ENCODE results near the gene MKNK1.

Gene MKNK1

DNA sequence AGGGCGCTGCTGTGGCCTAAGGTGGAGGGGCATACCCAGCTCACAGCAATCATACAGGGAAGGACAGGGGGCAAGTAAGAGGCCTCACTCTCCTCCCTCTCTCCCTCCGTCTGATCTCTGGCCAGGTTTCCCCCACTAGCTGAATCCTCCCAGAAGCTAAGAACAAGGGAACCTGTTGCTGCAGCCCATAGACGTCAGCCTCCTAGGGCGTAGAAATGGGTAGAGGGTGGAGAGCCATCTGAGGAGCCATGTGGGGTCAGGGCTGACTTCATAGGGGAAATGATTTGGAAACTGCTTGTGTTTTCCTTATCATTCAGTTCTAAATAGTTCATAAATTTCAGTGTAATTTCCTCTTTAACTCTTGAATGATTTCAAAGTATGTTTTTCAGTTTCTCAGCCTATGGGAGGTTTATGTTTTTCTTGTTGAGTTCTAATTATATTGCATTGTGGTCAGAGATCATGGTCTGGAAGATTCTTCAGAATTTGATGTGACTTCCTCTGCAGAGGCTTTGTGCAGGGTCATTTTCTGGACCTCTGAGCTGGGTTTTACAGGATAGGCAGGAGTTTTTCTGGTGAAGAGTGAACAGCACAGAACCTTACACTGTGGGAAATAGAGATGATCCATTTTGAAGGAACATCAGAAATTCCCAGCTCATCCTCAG lies 14.8 kb upstream of the MKNK1 start:
- DNase-seq (ENCODE audit: low read depth, low spot score): no peak

DNA sequence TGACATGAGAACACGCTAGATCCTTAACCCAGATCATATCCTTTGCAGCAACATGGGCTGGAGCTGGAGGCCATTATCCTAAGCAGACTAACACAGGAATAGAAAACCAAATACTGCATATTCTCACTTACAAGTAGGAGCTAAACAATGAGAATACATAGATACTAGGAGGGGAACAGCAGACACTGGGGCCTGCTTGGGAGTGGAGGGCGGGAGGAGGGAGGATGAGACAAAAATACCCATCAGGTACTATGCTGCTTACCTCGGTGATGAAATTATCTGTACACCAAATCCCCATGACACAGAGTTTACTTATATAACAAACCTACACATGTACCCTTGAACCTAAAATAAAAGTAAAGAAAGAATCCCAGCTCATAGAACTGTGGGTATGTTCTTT lies 13.8 kb upstream of the MKNK1 start:
- DNase-seq (ENCODE audit: low read depth, low spot score): no peak

DNA sequence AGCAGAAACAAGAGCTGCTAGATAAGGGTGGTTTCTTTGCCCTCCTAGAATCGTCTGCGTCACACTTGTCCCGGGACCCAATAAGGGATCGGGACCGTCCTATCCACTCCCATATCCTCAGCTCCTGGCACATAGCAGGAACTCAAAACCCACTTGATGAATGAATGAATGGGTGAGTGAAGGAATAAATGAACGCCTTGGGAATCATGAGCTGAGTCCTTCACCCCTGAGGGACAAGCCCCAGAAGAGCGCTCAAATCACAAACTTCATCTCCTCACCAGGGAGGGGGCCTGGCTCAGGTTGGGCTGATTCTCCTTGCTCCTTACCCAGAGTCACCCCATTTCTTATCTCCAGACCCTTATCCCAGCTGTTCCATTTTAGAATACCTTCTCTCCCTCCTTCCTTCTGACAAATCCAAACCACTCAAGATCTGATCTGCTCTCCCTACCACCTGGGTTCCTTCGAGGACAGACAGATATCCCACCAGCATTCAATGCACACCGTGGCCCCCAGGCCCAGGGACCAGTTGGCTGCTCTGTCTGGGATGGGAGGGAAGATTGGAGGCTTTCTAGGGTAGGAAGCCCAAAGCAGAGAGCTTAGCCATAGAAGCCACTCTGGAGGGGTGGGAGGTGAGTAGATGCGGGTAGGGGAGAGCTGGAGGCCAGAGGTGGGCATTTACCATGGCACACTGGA lies 13.2 kb upstream of the MKNK1 start:
- DNase-seq (ENCODE audit: low read depth, low spot score): no peak

DNA sequence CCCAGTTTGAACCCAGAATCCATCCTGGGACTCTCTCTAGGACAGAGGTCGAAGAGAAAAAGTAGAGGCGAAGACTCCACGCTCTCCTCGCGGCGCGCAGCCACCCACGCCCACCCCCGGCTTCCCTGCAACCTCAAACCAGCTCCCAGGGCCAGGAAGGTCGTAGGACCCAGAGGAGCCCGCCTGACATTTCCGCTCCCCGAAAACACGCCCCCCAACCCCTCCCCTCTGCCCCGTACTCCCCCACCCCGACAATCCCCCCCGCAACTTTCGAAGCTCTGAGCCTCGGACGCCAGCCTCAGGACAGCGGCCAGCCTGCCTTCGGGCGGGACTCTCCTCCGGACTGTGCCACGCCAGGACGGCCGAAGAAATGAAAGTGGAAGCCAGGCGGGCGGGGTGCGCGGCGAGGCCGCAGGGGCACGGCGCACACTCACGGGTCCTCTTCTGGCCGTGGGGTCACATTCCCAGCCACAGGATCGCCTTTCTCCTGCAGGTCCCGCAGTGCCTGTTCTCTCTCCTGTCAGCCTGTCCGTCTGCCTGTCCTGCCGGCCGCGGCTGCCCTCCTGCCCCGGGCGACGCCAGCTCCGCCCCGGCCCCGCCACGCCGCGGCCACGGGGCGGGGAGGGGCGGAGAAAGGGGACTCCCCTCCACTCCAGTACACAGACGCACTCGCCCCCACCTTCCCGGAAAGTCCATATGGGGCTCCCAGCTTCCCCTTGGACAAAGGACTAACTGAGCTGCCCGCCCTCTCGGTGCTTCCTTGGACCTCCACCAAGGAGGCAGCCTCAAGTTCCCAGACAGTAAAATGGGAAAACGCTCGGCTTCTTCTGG lies 12.4 kb upstream of the MKNK1 start, which contains the start of gene MOB3C:
MOB3C (minus strand) TSS at position 535 of the 831 bp plus-strand sequence. CDS start 3,490 bp downstream, outside the sequence.
- DNase-seq (ENCODE audit: low read depth, low spot score): peak; percentile 84

DNA sequence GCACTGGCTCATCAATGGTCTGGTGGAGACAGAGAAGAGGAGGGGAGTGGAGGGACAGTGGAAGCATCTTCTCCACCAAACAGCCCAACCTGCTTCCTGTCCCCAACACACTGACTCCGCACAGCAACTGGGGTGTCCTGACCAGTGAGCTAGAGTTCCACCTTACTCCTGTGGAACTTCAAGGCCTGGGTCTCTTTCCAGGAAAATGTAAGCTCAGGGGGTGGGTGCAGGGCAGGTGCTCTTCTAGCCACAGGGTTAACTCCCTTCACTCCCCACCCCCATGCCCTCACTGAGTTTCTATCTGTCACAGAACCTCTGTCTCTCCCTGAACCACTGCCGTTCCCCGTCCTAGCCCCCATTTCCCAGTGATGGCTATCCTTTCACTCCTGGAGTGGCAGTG lies 11.7 kb upstream of the MKNK1 start:
- DNase-seq (ENCODE audit: low read depth, low spot score): no peak

DNA sequence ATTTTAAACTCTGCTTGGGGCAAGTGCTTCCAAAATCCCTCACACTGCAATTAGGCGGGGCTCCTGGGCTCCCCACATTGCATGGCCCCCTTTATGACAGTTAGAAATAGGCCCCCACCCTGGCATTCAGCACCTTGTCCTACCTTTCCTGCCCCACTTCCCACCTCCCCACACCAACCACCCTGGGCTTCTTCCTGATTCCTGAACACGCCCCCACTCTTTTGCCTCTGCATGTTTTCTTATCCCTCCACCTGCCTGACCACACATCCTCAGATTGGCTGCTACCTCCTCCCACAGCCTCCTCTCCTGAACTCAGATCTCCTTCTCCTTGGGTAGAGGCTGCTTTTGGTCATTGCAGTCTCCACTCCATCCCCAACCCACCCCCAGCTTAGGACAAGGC lies 11.0 kb upstream of the MKNK1 start:
- no peak for DNase-seq (ENCODE audit: low read depth, low spot score)

DNA sequence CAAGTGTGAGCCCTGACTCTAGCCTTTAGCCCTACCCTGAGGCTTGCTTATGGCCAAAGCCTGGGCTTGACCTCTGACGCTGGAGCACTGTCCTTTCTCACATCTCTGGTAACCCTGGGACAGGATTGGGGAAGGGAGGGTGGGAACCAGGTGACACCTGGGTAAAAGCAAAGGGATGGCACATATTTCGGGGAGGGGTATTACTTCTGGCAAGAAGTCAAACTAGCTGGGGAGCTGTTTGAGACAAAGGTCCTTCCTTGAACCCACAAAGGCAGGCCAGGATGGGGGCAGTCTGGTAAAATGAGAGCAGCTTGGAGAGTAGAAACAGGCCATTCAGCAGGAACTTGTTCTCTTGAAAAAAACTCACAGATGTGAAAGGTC lies 10.5 kb upstream of the MKNK1 start:
- no peak for DNase-seq (ENCODE audit: low read depth, low spot score)

DNA sequence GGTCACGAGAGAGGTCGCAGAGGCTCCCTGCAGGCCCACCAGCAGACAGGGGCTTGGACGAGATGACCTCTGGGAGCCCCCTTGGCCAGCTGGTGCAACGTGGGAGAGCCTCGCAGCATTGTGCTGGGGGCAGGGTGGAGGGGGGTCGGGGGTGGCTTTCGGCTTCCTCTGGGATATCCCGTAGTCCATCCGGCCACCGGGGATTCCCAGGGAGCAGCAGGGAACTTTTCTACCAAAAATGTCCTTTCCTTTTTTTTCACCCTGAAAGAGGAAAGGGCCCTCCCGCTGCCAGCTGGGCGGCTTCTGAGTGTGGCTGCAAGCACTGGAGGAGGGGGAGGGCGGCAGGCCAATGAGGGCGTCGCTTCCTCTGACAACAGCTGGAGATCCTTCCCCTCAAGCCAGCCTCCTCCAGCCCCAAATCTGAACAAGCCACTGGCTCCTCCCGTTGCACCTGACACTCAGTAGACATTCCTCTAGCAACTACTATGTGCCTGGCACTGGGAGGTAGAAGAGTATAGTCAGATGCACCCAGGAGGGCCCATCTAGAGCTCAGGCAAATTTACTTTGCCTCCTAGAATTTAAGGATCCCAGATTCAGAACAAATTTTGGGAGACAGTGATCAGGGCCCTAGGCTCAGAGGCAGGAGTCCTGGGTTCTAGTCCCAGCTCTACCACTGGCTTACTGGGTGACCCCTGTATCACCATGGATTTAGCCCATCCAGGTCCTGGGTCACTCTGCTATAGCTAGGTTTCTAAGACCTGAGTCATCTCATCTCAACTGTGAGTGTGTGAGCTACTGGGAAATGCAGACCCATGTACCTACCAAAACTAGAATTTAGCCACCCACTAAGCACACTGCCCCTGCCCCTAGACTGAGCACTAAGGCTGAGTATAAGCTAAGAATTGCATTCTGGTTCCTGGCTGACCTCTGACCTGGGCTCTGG lies 9.9 kb upstream of the MKNK1 start:
- peak; percentile 65 for DNase-seq (ENCODE audit: low read depth, low spot score)

DNA sequence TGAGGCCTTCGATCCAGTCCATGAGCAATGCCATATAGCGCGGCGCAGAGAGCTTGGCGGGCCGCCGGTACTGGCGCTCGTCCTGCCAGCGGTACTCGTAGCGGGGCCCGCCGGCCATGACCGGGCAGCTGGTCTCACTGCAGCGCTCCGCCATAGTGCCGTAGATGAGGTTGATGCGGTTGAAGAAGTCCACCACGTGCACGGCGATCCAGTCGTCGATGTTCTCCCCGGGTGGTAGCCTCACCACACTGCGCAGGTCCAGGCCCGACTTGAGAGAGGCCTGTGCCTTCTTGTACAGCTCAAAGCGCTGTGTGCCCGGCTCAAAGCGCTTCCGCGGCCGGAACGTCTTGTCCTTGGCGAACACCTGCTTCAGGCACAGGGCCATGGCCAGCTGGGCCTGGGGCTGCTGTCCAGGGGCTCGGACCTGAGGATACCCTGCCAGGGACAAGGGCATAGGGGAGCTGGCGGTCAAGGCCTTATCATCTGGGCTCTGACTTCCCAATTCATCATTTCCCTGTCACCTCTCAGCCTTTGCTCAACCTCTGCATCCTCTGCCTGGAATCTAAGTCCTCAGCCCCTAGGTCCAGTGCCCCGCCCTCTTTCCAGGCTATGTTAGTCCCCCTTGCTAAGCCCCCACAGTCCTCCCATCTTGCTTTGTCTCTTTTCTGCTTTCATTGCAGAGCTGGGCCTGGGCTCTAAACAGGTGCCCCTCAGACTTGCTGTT lies 9.0 kb upstream of the MKNK1 start:
- no peak for DNase-seq (ENCODE audit: low read depth, low spot score)

DNA sequence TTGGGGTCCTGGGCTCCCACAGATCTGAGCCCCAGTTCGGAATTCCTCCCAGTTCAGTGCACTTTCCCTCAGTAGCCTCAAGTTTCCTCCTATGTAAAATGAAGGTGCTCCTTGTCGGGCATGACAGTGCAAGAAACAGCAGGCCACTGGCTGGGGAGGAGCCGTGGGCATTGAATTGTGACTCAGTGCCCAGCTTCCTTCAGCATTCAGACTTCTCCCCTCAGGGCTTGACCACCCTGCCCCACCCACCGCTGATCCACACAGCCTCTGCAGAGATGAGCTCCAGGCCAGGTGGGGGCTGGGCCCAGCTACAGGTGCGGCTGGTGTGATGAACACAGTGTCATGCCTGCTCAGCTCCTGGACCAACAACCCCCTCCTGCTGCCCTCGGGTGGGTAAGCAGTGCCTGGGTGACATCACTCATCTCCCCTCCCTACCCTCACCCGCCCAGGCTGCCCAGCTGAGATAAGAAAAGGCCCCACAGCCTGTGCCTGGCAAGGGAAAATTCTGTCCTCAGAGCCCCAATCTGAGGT lies 7.7 kb upstream of the MKNK1 start:
- peak; percentile 53 for DNase-seq (ENCODE audit: low read depth, low spot score)

DNA sequence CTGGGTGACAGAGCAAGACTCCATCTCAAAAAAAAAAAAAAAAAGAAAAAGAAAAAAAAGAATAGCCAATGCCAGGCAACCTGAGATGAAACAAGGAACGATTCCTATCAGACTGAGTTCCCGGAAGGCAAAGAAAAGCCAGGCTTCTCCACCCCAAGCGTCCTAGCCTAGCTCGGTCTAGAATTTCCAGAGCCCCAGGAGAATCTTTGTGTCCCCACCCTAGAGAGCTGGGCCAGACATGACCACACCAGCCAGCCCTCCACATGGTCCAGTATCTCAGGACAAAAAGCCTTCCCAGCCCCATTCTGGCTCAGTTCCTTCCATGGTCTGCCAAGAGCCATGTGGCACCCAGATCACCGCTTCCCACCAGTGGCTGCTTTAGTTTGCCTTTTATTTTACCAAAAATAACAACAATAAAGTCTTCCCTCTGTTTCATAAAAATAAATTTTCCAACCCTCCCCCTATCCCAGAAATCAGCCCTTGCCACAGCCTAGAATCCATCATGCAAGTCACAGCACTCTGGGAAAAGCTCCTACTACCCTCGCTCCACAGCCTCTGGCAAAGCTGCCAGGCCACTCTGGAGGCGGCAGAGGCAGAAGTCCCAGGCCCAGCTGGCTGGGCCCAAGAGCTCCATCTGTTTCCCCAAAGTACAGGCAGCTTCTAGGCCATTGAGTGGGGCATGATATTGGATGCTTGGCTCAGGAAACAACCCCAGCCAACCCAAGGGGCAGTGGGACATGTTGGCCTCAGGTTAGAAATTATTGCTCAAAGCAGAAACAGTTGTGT lies 3.5 kb upstream of the MKNK1 start:
- no peak for DNase-seq (ENCODE audit: low read depth, low spot score)

DNA sequence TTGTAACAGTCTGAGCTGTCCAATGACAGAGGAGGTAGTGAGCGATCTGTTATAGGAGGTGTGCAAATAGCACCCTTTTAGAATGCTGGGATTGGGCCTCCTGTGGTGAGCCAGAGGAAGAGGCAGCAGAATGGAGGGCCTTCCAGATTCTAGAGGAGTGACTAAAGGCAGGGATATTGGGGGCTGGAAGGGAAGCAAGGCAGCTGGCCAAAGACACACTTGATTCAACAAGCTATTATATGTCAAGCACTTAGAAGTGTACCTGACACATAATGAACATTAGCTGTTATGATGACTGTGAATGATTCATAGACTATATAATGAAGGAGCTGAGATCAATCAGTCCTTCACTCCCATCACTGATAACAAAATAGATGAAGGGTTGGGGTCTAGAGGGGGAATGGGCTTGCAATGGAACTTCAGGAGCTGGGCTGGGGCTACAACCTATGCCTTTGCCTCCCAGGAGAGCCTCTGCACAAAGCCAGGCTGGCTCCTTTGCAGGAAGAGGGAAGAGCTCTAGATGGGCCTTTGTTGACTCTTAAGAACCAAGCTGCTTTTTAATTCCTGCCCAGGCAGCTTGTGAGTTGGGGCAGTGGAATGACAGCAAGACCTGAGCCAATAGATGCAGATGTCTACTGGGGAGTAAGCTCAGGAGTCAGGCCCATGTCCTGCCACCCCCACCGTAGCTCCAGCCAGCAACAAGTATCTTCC lies 2.3 kb upstream of the MKNK1 start:
- DNase-seq (ENCODE audit: low read depth, low spot score): no peak

DNA sequence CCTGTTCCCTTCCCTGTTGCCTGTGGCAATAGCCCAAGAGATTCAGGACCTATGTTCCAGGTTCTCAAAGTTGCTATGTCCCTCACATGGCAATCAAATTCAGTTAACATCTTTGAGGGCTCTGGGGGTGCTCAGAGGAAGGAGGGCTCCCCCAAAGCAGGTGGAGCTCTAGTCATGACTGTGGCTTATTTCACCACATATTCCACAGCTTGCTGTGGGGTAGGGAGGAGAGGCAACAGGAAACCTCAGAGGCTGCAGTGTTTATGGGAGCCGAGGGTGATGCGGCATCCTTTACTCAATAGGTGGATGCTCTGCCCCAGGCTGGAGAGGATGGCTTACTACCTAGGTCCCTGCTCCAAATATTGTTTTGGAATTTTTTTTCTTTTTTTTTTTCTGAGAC lies 1.2 kb upstream of the MKNK1 start:
- DNase-seq (ENCODE audit: low read depth, low spot score): no peak

DNA sequence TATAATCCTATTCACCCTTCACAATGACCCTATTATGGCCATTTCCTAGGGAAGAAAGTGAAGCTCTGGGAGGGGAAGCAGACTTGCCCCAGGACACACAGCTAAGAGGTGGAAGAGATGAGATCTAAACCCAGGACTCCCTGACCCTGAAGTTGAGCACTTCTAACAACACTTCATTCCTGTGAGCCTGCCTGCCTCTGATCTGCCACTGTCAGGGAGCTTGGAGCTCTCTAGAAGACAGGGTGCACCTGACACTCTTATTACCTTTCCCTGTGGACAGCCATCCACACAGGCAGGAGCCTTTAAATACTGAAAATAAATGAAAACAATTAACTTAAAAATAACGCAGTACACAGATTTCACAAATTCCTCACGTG lies 599 bp downstream of the MKNK1 start:
- DNase-seq (ENCODE audit: low read depth, low spot score): no peak

DNA sequence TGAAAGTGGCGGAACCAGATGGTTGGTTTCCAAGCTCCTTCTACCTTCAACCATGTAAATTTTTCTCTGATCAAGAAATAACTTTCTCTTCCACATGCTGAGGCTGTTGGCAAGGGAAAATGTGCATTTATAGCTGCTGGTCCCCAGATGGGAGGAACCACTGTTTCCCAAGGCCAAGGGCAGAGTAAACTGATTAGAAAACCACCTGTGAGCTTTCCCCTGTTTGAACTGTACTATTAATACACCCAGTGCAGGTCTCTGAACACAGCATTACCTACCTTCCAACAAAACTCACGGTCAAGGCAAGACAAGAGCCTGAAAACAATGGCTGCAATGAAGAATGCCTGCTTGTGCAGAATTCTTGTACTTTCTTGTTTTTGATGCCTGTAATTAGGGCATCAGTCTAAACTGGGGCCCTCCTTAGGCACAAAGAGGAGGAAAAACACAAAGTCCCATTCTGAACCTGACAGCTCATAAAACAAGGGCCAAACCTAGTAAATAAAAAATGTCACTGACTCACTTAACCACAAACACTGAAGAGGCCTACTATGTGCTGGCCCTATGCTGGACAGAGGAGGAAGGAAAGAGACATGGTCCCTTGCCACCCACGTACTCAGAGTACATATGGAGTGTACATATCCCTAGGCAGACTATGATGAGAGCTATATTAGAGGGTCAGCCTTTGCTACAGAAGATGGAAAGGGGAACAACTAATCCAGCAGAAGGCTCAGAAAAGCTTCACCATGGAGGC lies 2.6 kb downstream of the MKNK1 start:
- no peak for DNase-seq (ENCODE audit: low read depth, low spot score)

DNA sequence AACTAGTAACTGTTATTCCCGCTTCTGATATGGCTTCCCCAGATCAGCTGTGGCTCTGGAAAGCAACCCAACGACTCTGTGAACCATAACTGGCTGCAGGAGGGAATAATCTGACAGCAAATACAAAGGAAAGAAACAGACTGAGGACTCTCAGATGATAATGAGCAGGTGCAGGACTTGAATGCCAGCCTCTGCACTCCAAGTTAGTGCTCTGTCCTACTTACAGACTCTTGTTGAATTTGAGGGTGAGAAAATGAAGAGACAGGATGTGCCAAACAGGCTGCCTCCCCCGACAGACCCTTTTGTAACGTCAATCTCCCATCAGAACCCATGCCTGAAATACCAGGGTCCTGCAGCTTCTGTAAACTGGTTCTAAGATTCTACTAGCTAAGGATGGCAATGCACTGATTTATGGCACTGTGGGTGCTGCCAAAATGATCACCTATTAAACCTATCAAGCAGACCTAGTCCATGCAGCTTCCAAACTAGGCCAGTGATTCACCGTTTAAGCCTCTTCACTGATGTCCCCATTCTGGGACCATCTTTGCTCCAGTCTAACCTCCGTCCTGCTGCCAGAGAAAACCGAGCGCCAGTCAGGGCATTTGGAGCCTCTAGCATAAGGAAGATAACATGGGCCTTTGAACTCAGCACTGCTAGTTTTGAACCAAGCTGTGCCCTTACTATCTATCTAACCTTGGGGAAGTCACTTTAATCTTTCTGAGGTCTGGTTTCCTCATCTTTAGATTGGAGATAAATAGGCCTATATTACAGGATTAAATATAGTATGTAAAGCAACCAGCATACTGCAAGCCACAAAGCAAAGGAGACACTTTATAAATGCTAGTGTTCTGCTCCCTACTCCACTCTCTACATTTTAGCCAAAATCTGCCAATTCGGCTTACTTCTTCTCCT lies 4.8 kb downstream of the MKNK1 start:
- no peak for DNase-seq (ENCODE audit: low read depth, low spot score)

DNA sequence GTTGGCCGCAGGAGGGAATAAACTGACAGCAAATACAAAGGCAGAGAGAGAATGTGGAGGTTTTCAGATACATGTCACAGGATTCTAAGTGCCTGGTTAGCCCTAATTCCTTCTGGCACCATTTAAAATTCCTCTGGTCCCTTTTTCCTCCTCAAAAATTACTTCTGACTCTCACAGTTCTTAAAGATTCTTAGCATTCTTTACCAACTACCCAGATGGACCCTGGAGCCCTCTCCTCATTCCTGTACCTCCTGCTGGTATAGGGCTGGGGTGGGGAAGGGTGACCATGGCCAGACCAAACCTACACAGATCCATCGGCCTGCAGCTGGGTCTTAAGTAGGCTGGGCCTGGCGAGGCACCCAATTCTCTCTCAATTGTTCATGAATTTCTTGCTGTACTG lies 7.2 kb downstream of the MKNK1 start:
- DNase-seq (ENCODE audit: low read depth, low spot score): peak; percentile 65

Data from astrocyte of the hippocampus (primary cell).